PC-9 (cell line): ENCODE results near the gene RAPGEF1.

Source experiments
- CTCF ChIP-seq: fragments of 200-600 bp; sonication (generic); conservative IDR thresholded peaks from 2 replicates; pipeline ENCODE4 v1.6.1; 2017; ENCODE audit warnings: mixed run types, antibody characterized with exemption, mild to moderate bottlenecking, moderate library complexity
- EZH2 ChIP-seq: fragments of 200-600 bp; sonication (generic); IDR thresholded peaks from 2 replicates; pipeline ENCODE4 v1.8.0; 2017; ENCODE audit warnings: antibody characterized with exemption, low read depth

- TF ChIP-seq CTCF (no peak), EZH2 (no peak)
Observed at GRCh38 chr9:131692612-131693562, 47.0 kb downstream of the RAPGEF1 start.
